H9 (cell line): Measurements from ENCODE around the gene PTGIR. TPM values are rescaled to one million over a fixed set of nuclear protein-coding genes. Genes with fewer than 3 reads are reported as not detected.

ENCODE experiments used
- DNase-seq: peaks from one replicate; pipeline ENCODE4 v3.0.0-alpha.2; 2017
- H2AFZ ChIP-seq: one replicate; pipeline ENCODE4 v1.6.1; 2013; ENCODE audit warnings: mild to moderate bottlenecking, low read length, control low read depth, moderate library complexity
- H2AK5ac ChIP-seq: 2 replicates; pipeline ENCODE4 v1.6.1; 2013; ENCODE audit warnings: low read length, control low read depth, mixed read lengths; ENCODE audit not compliant: insufficient read length
- H2BK120ac ChIP-seq: one replicate; pipeline ENCODE4 v1.6.1; 2013; ENCODE audit warnings: low read depth, mild to moderate bottlenecking, low read length, control low read depth, inconsistent platforms; ENCODE audit not compliant: poor library complexity, severe bottlenecking
- H2BK12ac ChIP-seq: 2 replicates; pipeline ENCODE4 v1.6.1; 2013; ENCODE audit warnings: low read length, control low read depth, mixed read lengths, low read depth; ENCODE audit not compliant: insufficient read length
- H2BK15ac ChIP-seq: 2 replicates; pipeline ENCODE4 v1.6.1; 2013; ENCODE audit warnings: low read depth, low read length, control low read depth
- H2BK20ac ChIP-seq: one replicate; pipeline ENCODE4 v1.6.1; 2013; ENCODE audit warnings: low read depth, mild to moderate bottlenecking, low read length, control low read depth, inconsistent platforms; ENCODE audit not compliant: poor library complexity, severe bottlenecking
- H2BK5ac ChIP-seq: 2 replicates; pipeline ENCODE4 v1.6.1; 2013; ENCODE audit warnings: low read length, control low read depth, mixed read lengths; ENCODE audit not compliant: insufficient read length
- H3K14ac ChIP-seq: 2 replicates; pipeline ENCODE4 v1.6.1; 2013; ENCODE audit warnings: low read length, control low read depth; ENCODE audit not compliant: insufficient read depth
- H3K18ac ChIP-seq: 2 replicates; pipeline ENCODE4 v1.6.1; 2013; ENCODE audit warnings: low read depth, mild to moderate bottlenecking, mixed read lengths, low read length, control low read depth; ENCODE audit not compliant: insufficient read length
- H3K23ac ChIP-seq: 2 replicates; pipeline ENCODE4 v1.6.1; 2013; ENCODE audit warnings: low read length, control low read depth, mixed read lengths, low read depth; ENCODE audit not compliant: insufficient read length
- H3K23me2 ChIP-seq: 2 replicates; pipeline ENCODE4 v1.6.1; 2013; ENCODE audit warnings: low read depth, mild to moderate bottlenecking, mixed read lengths, low read length, control low read depth; ENCODE audit not compliant: insufficient read length, poor library complexity, severe bottlenecking
- H3K27ac ChIP-seq: 2 replicates; pipeline ENCODE4 v1.5.1; 2013; ENCODE audit warnings: low read length, control low read depth, mixed read lengths, low read depth; ENCODE audit not compliant: insufficient read length
- H3K27me3 ChIP-seq: 2 replicates; pipeline ENCODE4 v1.6.1; 2013; ENCODE audit warnings: low read length, control low read depth, inconsistent platforms; ENCODE audit not compliant: insufficient read depth
- H3K4ac ChIP-seq: 2 replicates; pipeline ENCODE4 v1.6.1; 2013; ENCODE audit warnings: low read depth, mild to moderate bottlenecking, control low read depth, inconsistent platforms, low read length, moderate library complexity
- H3K4me1 ChIP-seq: 2 replicates; pipeline ENCODE4 v1.6.1; 2013; ENCODE audit warnings: low read length, control low read depth, inconsistent platforms; ENCODE audit not compliant: insufficient read depth
- H3K4me2 ChIP-seq: 2 replicates; pipeline ENCODE4 v1.6.1; 2013; ENCODE audit warnings: low read length, control low read depth, mixed read lengths; ENCODE audit not compliant: insufficient read length, insufficient read depth
- H3K56ac ChIP-seq: 2 replicates; pipeline ENCODE4 v1.6.1; 2013; ENCODE audit warnings: low read depth, mild to moderate bottlenecking, mixed read lengths, low read length, control low read depth; ENCODE audit not compliant: insufficient read length
- H3K79me1 ChIP-seq: 2 replicates; pipeline ENCODE4 v1.6.1; 2013; ENCODE audit warnings: low read depth, mild to moderate bottlenecking, moderate library complexity, low read length, control low read depth, inconsistent platforms; ENCODE audit not compliant: insufficient read depth, poor library complexity, severe bottlenecking
- H3K79me2 ChIP-seq: 2 replicates; pipeline ENCODE4 v1.6.1; 2013; ENCODE audit warnings: low read length, control low read depth, inconsistent platforms; ENCODE audit not compliant: insufficient read depth
- H3K9ac ChIP-seq: 2 replicates; pipeline ENCODE4 v1.6.1; 2013; ENCODE audit warnings: low read length, control low read depth, mixed read lengths; ENCODE audit not compliant: insufficient read length; ENCODE audit errors: extremely low read depth
- H3K9me3 ChIP-seq: one replicate; pipeline ENCODE4 v1.6.1; 2013; ENCODE audit warnings: low read depth, low read length, inconsistent platforms; ENCODE audit not compliant: control insufficient read depth
- H3T11ph ChIP-seq: one replicate; pipeline ENCODE4 v1.6.1; 2013; ENCODE audit warnings: mild to moderate bottlenecking, low read length, control low read depth, inconsistent platforms
- H4K20me1 ChIP-seq: one replicate; pipeline ENCODE4 v1.6.1; 2013; ENCODE audit not compliant: control insufficient read depth, insufficient read length, insufficient read depth
- H4K5ac ChIP-seq: 2 replicates; pipeline ENCODE4 v1.6.1; 2013; ENCODE audit warnings: low read depth, mild to moderate bottlenecking, mixed read lengths, low read length, control low read depth; ENCODE audit not compliant: insufficient read length
- H4K8ac ChIP-seq: replicated peaks from 2 replicates; pipeline ENCODE4 v1.6.1; 2013; ENCODE audit warnings: low read length, control low read depth, mixed read lengths, low read depth; ENCODE audit not compliant: insufficient read length
- H4K91ac ChIP-seq: 2 replicates; pipeline ENCODE4 v1.6.1; 2013; ENCODE audit warnings: low read depth, mild to moderate bottlenecking, moderate library complexity, mixed read lengths, low read length, control low read depth; ENCODE audit not compliant: insufficient read length
- H3K27ac Mint-ChIP-seq, 3 experiments: 2 replicates in 2 of 3; 3 replicates in 1 of 3; pipeline ENCODE4 v1.8.0; 2020 to 2021; ENCODE audit warnings: mixed read lengths in 3 of 3, mild to moderate bottlenecking in 1 of 3, moderate library complexity in 1 of 3
- H3K27me3 Mint-ChIP-seq: 2 replicates; pipeline ENCODE4 v1.8.0; 2021; ENCODE audit warnings: low read depth, mild to moderate bottlenecking, moderate library complexity, mixed read lengths
- H3K36me3 Mint-ChIP-seq, 3 experiments: 2 replicates in 2 of 3; 3 replicates in 1 of 3; pipeline ENCODE4 v1.8.0; 2020 to 2021; ENCODE audit warnings: low read depth in 3 of 3, mixed read lengths in 3 of 3; ENCODE audit not compliant: insufficient read depth in 1 of 3
- H3K4me1 Mint-ChIP-seq, 2 experiments: 2 replicates each; pipeline ENCODE4 v1.8.0; 2020; ENCODE audit warnings: mixed read lengths in 2 of 2
- H3K4me3 Mint-ChIP-seq, 2 experiments: 2 replicates in 1 of 2; 3 replicates in 1 of 2; pipeline ENCODE4 v1.8.0; 2020 to 2021; ENCODE audit warnings: mild to moderate bottlenecking in 2 of 2, mixed read lengths in 2 of 2, moderate library complexity in 1 of 2
- H3K9me3 Mint-ChIP-seq, 2 experiments: 2 replicates in 1 of 2; 3 replicates in 1 of 2; pipeline ENCODE4 v1.8.0; 2020; ENCODE audit warnings: mild to moderate bottlenecking in 2 of 2, mixed read lengths in 2 of 2, moderate library complexity in 1 of 2
- WGBS: extraction: QIAGEN DNeasy Blood & Tissue Kit; methylation state at CpG from one replicate; pipeline ENCODE4 v1.1.7; 2013; ENCODE audit warnings: missing lambda C conversion rate, low lambda C conversion rate, mixed read lengths; ENCODE audit not compliant: insufficient read length; ENCODE audit errors: extremely low coverage; 5-methylcytosine and 5-hydroxymethylcytosine counted together
- total RNA-seq: library from RNA; stranded (reverse); gene quantifications from 2 replicates; pipeline ENCODE4 v1.2.1, GENCODE V29; 2021
- TF ChIP-seq, protein P1 (sequence below): fragments of 200-600 bp; sonication (generic); conservative IDR thresholded peaks from 3 replicates; pipeline ENCODE4 v1.8.0; 2021; ENCODE audit warnings: antibody characterized with exemption, mild to moderate bottlenecking

Gene PTGIR
- total RNA-seq, 1 experiment from 2014 or later = not detected

DNA sequence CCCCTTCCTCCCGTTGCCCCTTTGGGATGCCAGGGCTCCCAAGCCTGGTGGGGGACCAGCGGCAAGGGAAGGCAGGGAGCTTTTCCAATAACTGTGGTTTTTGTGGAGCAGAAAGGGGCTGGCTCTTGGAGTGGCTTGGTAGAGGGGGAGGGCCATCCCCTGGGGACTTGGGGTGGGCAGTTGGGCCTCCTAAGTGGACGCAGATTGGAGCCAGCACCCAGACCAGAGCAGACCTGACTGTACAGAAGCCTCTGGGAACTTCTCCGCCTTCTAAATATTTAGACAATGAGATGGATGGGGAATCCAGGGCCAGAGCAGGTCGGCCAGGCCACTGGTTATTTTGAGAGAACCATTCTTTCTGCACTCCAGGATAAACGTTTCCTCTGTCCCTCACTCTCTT, 4.2 kb downstream of the PTGIR start:
- H3T11ph ChIP-seq = no peak overlapping the region
- no CpG with 5 or more reads among the region's 6 CpGs for WGBS
- H3K79me2 ChIP-seq = no peaks in the 10 kb centered on the region
- H3K4me1 ChIP-seq = no peaks in the 10 kb centered on the region; the same call in 1 of the 2 replicates
- H2BK20ac ChIP-seq = no peak overlapping the region
- TF ChIP-seq, protein P1, sequence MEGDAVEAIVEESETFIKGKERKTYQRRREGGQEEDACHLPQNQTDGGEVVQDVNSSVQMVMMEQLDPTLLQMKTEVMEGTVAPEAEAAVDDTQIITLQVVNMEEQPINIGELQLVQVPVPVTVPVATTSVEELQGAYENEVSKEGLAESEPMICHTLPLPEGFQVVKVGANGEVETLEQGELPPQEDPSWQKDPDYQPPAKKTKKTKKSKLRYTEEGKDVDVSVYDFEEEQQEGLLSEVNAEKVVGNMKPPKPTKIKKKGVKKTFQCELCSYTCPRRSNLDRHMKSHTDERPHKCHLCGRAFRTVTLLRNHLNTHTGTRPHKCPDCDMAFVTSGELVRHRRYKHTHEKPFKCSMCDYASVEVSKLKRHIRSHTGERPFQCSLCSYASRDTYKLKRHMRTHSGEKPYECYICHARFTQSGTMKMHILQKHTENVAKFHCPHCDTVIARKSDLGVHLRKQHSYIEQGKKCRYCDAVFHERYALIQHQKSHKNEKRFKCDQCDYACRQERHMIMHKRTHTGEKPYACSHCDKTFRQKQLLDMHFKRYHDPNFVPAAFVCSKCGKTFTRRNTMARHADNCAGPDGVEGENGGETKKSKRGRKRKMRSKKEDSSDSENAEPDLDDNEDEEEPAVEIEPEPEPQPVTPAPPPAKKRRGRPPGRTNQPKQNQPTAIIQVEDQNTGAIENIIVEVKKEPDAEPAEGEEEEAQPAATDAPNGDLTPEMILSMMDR = no peak
- H2BK5ac ChIP-seq = no peak overlapping the region
- H3K27ac Mint-ChIP-seq = no peak overlapping the region; a peak in 1 of 7 replicates
- no peak overlapping the region for H2AFZ ChIP-seq
- H3K4me3 Mint-ChIP-seq = no peak overlapping the region
- H3K9ac ChIP-seq = no peak overlapping the region
- H3K36me3 Mint-ChIP-seq = no peaks in the 10 kb centered on the region
- no peak overlapping the region for H3K14ac ChIP-seq
- no peaks in the 10 kb centered on the region; a peak in 1 of 5 replicates for H3K9me3 Mint-ChIP-seq
- H3K79me1 ChIP-seq = no peaks in the 10 kb centered on the region
- no peak overlapping the region for H2BK15ac ChIP-seq
- no peak overlapping the region for H4K5ac ChIP-seq
- H3K27me3 Mint-ChIP-seq = peaks cover 14% of the 10 kb centered on the region
- no peaks in the 10 kb centered on the region for H3K9me3 ChIP-seq
- H3K18ac ChIP-seq = no peak overlapping the region
- no peak overlapping the region for H3K4ac ChIP-seq
- H2BK120ac ChIP-seq = no peak overlapping the region
- no peak overlapping the region for H3K56ac ChIP-seq
- H2BK12ac ChIP-seq = no peak overlapping the region
- peaks cover 9 to 27% of the 10 kb centered on the region in 2 experiments for H3K4me1 Mint-ChIP-seq
- no peaks in the 10 kb centered on the region for H3K23me2 ChIP-seq
- H3K27ac ChIP-seq = no peak overlapping the region
- no peak overlapping the region for H3K23ac ChIP-seq
- H3K4me2 ChIP-seq = no peak overlapping the region
- H2AK5ac ChIP-seq = no peak overlapping the region
- H4K91ac ChIP-seq = no peak overlapping the region
- H3K27me3 ChIP-seq = no peaks in the 10 kb centered on the region
- no peaks in the 10 kb centered on the region for H4K20me1 ChIP-seq
- DNase-seq = no peak
- H4K8ac ChIP-seq = no peak overlapping the region
